SK-N-DZ (cell line): ENCODE measurements around the gene KHDC1.
"Not testable (repeated sequence)": the region's sequence is repeated elsewhere in the genome, so short reads cannot be mapped to it uniquely, and the experiment has no call there.

ENCODE experiments used
- DNase-seq: peaks from one replicate; pipeline ENCODE4 v3.0.0-alpha.2; 2015; ENCODE audit warnings: low spot score

Gene KHDC1

GRCh38 chr6:73250016-73250415 is 13.0 kb downstream of the KHDC1 start:
- DNase-seq: peak; percentile 58

GRCh38 chr6:73248192-73248903 is 14.6 kb downstream of the KHDC1 start:
- DNase-seq: no peak

GRCh38 chr6:73242001-73242400 is 21.0 kb downstream of the KHDC1 start:
- DNase-seq: no peak

GRCh38 chr6:73240730-73241129 is 22.3 kb downstream of the KHDC1 start:
- DNase-seq: no peak

GRCh38 chr6:73236144-73236750 is 26.7 kb downstream of the KHDC1 start:
- no peak for DNase-seq

GRCh38 chr6:73234733-73235132 is 28.3 kb downstream of the KHDC1 start:
- DNase-seq: no peak

GRCh38 chr6:73233971-73234370 is 29.0 kb downstream of the KHDC1 start:
- not testable (repeated sequence) for DNase-seq

GRCh38 chr6:73233048-73233447 is 29.9 kb downstream of the KHDC1 start:
- DNase-seq: no peak

GRCh38 chr6:73231986-73232391 is 31.0 kb downstream of the KHDC1 start:
- no peak for DNase-seq

GRCh38 chr6:73227606-73228255 is 35.3 kb downstream of the KHDC1 start:
- DNase-seq: no peak

- DNase-seq: no peak
Observed at GRCh38 chr6:73225396-73225795, 37.6 kb downstream of the KHDC1 start, which contains the start of gene KHDC1L. KHDC1L (minus strand) TSS chr6:73225496; CDS start chr6:73225408, 88 bp downstream.

GRCh38 chr6:73216859-73217258 is 46.1 kb downstream of the KHDC1 start:
- DNase-seq: no peak

GRCh38 chr6:73209117-73209516 is 53.9 kb downstream of the KHDC1 start:
- no peak for DNase-seq

- DNase-seq: no peak
Observed at GRCh38 chr6:73207221-73207837, 55.7 kb downstream of the KHDC1 start.

GRCh38 chr6:73204252-73204651 is 58.7 kb downstream of the KHDC1 start:
- DNase-seq: no peak

GRCh38 chr6:73203098-73203497 is 59.9 kb downstream of the KHDC1 start:
- DNase-seq: no peak

GRCh38 chr6:73200735-73201134 is 62.3 kb downstream of the KHDC1 start:
- no peak for DNase-seq

GRCh38 chr6:73200247-73200646 is 62.7 kb downstream of the KHDC1 start:
- DNase-seq: no peak

- no peak for DNase-seq
Observed at GRCh38 chr6:73194744-73195143, 68.3 kb downstream of the KHDC1 start.

GRCh38 chr6:73193302-73193701 is 69.7 kb downstream of the KHDC1 start:
- not testable (repeated sequence) for DNase-seq
